AG09319 (cell line): Measurements from ENCODE around the gene DNAH2.

Experiments used
- DNase-seq: peaks from one replicate; pipeline ENCODE4 v3.0.0-alpha.2; 2010; ENCODE audit warnings: low read depth; ENCODE audit errors: extremely low read depth
- CTCF ChIP-seq: IDR thresholded peaks from 2 replicates; pipeline ENCODE4 v1.5.1; 2011; ENCODE audit warnings: low read depth, mild to moderate bottlenecking, inconsistent platforms, low read length, moderate library complexity

DNAH2 gene

GRCh38 chr17:7842380-7843256 lies 125.1 kb downstream of the DNAH2 start:
- DNase-seq = no peak
- TF ChIP-seq CTCF = no peak

DNA sequence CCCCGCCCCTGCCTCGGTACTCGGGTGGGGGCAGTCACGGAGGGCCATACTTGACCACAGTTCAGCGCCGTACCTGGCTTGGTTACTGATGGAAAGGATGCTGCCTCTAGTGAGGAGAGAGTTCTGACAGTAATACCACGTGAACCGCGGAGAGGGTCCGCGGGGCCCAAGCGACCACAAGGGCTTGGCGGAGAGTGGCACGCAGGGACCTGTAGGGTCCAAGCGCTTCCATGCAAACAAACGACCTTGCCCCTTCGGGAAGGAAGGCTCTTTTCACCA lies 125.7 kb downstream of the DNAH2 start:
- DNase-seq = no peak
- TF ChIP-seq CTCF = no peak

DNA sequence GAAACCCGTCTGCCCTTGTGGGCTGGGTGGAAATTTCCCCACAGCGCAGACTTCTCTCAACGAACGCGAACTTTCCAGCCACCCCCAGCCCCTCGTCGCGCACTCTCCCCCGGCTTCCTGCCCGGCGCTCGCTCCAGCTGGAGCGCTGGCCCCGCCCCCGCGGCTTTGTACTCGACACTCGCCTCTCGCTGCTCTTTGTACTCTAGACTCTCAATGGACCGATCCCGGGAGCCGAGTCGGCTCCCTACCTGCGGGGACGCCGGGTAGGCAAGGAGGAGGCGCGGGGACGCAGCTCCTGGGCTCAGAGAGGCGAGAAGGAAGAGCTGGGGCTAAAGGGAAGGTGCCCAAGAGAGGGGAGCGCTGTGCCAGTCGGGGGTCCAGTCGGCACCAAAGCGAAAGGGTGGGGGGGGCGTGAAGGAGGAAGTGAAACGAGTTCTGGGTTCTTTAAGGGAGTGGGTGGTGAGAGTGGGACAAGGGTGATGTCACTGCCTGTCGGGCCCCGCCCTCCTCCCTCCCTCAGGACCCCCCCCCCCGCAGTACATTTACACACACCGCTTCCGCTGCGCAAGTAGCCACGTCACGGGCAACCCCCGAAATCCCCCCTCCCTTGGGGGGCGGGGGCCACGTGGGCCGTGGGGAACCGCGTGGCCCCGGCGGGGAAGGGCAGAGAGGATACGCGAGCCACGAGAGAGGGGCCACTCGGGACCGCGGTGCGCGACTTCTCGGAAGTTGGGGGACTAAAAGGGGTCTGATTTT lies 126.2 kb downstream of the DNAH2 start:
- no peak for DNase-seq
- no peak for TF ChIP-seq CTCF

GRCh38 chr17:7844292-7845154 lies 127.0 kb downstream of the DNAH2 start:
- DNase-seq = peak; percentile 83
- TF ChIP-seq CTCF = no peak

DNA sequence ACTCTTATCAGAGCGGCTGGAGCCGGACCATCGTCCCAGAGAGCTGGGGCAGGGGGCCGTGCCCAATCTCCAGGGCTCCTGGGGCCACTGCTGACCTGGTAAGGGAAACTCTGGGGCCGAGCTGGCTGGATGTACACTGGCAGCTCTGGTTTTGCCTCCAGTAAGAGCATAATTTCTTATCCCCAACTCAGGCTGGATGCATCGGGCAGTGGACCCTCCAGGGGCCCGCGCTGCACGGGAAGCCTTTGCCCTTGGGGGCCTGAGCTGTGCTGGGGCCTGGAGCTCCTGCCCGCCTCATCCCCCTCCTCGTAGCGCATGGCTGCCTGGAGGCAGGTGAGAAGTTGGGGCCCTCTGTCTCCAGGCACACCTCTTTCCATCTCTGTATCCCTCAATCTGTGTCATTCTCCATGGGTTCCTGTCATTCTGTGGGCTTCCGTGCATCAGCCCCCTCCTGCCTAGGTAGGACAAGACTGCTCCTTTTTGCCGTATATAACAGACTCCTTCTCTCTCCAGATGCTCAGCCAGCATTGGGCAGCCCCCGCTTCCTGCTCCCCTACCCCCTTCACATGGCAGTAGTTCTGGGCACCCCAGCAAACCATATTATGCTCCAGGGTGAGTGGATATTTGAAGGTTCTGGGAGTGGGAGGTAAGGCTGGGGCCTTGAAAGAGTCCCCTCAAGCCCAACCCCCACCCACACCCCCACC lies 128.0 kb downstream of the DNAH2 start:
- no peak for DNase-seq
- TF ChIP-seq CTCF = no peak

DNA sequence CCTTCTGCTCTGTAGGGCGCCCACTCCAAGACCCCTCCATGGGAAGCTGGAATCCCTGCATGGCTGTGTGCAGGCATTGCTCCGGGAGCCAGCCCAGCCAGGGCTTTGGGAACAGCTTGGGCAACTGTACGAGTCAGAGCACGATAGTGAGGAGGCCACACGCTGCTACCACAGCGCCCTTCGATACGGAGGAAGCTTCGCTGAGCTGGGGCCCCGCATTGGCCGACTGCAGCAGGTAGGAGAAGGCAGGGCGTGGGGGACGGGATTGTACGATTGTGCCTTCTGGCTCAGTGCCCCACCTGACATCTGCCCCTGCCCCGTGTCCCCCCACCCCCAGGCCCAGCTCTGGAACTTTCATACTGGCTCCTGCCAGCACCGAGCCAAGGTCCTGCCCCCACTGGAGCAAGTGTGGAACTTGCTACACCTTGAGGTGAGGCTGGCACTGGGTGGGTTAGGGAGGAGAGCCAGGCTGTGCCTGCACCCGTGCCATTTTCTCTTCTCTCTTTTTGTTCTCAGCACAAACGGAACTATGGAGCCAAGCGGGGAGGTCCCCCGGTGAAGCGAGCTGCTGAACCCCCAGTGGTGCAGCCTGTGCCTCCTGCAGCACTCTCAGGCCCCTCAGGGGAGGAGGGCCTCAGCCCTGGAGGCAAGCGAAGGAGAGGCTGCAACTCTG lies 128.7 kb downstream of the DNAH2 start:
- no peak for TF ChIP-seq CTCF
- no peak for DNase-seq
